HepG2 (cell line): Measurements from ENCODE around the gene ANKRD2. TPM values are rescaled to one million over a fixed set of nuclear protein-coding genes. Genes with fewer than 3 reads are reported as not detected.

Experiments used
- ATAC-seq: fragments of 200-7000 bp; cut with Tn5 transposase; 3 replicates; pipeline ENCODE4 v1.9.1; 2020; ENCODE audit warnings: mild to moderate bottlenecking, moderate library complexity
- BruUV-seq: library from RNA; stranded (reverse); fragments of 400-500 nt; replicated peaks from 2 replicates; lab custom pipeline; 2021; lab: Mats Ljungman, UMichigan
- CTCF ChIA-PET: fragments of 300-600 bp; formaldehyde crosslinking; extraction: SDS; loops from one replicate; lab custom pipeline; 2021; ENCODE audit warnings: low total read pairs, inconsistent platforms, low intra/inter-chr PET ratio; lab: Yijun Ruan, JAX
- POLR2A ChIA-PET: fragments of 350-600 bp; sonication (Branson Sonifier 250); formaldehyde crosslinking; loops from one replicate; lab custom pipeline; 2020; ENCODE audit warnings: antibody characterized with exemption, inconsistent platforms; lab: Yijun Ruan, JAX
- DNase-seq: peaks from one replicate; pipeline ENCODE4 v3.0.0-alpha.2; 2015; ENCODE audit warnings: low spot score
- FAIRE-seq: peaks from 3 replicates; lab custom pipeline; 2011; peaks lifted over from hg19 to GRCh38; lab: Jason Lieb, UNC
- H2AFZ ChIP-seq: one replicate; pipeline ENCODE4 v1.6.1; 2011; ENCODE audit warnings: low read length, inconsistent platforms
- H3K27ac ChIP-seq: fragments of 300-600 bp; 3 replicates; pipeline ENCODE4 v1.8.0; 2011; ENCODE audit warnings: mixed run types, mild to moderate bottlenecking, mixed read lengths, low read length, inconsistent platforms; ENCODE audit not compliant: insufficient read depth; ENCODE audit errors: extremely low read length
- H3K27me3 ChIP-seq, 2 experiments: fragments of 200-600 bp in 1 of 2; 2 replicates in 1 of 2; 3 replicates in 1 of 2; pipeline versions ENCODE4 v1.6.0 to v1.8.0; 2011; ENCODE audit warnings: low read length in 2 of 2, mild to moderate bottlenecking in 2 of 2, moderate library complexity in 2 of 2, inconsistent platforms in 1 of 2; ENCODE audit not compliant: insufficient read depth in 2 of 2, control insufficient read depth in 1 of 2
- H3K36me3 ChIP-seq, 2 experiments: fragments of 200-600 bp in 1 of 2; replicated peaks in 1 of 2; 2 replicates in 1 of 2; 3 replicates in 1 of 2; pipeline versions ENCODE4 v1.5.1 to v1.8.0; 2011; ENCODE audit warnings: low read length in 2 of 2, inconsistent platforms in 1 of 2; ENCODE audit not compliant: insufficient read depth in 2 of 2, control insufficient read depth in 1 of 2
- H3K4me1 ChIP-seq: 2 replicates; pipeline ENCODE4 v1.5.1; 2012; ENCODE audit warnings: low read length, inconsistent platforms; ENCODE audit not compliant: insufficient read depth
- H3K4me2 ChIP-seq: 2 replicates; pipeline ENCODE4 v1.6.0; 2011; ENCODE audit warnings: low read depth, low read length, inconsistent platforms
- H3K4me3 ChIP-seq, 3 experiments: fragments of 200-600 bp in 1 of 3; sonication (generic), shearing (Covaris generic) in 1 of 3; replicated peaks in 1 of 3; 2 replicates each; pipeline ENCODE4 v1.5.1; 2011 to 2016; ENCODE audit warnings: low read length in 3 of 3, inconsistent platforms in 2 of 3, low read depth in 2 of 3, mild to moderate bottlenecking in 2 of 3, control low read depth in 1 of 3, mixed read lengths in 1 of 3; ENCODE audit not compliant: insufficient read depth in 1 of 3
- H3K79me2 ChIP-seq: one replicate; pipeline ENCODE4 v1.6.1; 2011; ENCODE audit warnings: low read length, inconsistent platforms; ENCODE audit not compliant: insufficient read depth
- H3K9ac ChIP-seq: 2 replicates; pipeline ENCODE4 v1.6.0; 2011; ENCODE audit warnings: mild to moderate bottlenecking, low read depth, low read length, inconsistent platforms; ENCODE audit not compliant: insufficient read depth
- H3K9me3 ChIP-seq: 2 replicates; pipeline ENCODE4 v1.5.1; 2012; ENCODE audit warnings: mild to moderate bottlenecking, low read length
- H4K20me1 ChIP-seq: 2 replicates; pipeline ENCODE4 v1.6.0; 2011; ENCODE audit warnings: inconsistent platforms, mild to moderate bottlenecking, low read length, moderate library complexity; ENCODE audit not compliant: insufficient read depth
- BCL3 ChIP-seq: sonication (generic); formaldehyde crosslinking; IDR thresholded peaks from 2 replicates; pipeline ENCODE4 v1.5.1; 2020; ENCODE audit warnings: mild to moderate bottlenecking, missing genetic modification reagents, moderate library complexity
- BRF2 ChIP-seq: sonication (generic); formaldehyde crosslinking; IDR thresholded peaks from 2 replicates; pipeline ENCODE4 v1.8.1; 2022; ENCODE audit warnings: mild to moderate bottlenecking, missing genetic modification reagents
- DMTF1 ChIP-seq: sonication (generic); formaldehyde crosslinking; IDR thresholded peaks from 2 replicates; pipeline ENCODE4 v1.4.0; 2020; ENCODE audit warnings: mild to moderate bottlenecking, missing genetic modification reagents
- E2F1 ChIP-seq: sonication (generic); formaldehyde crosslinking; IDR thresholded peaks from 2 replicates; pipeline ENCODE4 v1.5.0; 2020; ENCODE audit warnings: missing genetic modification reagents
- GLI4 ChIP-seq: sonication (generic); formaldehyde crosslinking; IDR thresholded peaks from 2 replicates; pipeline ENCODE4 v1.5.1; 2020; ENCODE audit warnings: missing genetic modification reagents, mild to moderate bottlenecking, moderate library complexity, borderline replicate concordance
- GTF2F1 ChIP-seq: fragments of 150-350 bp; IDR thresholded peaks from 2 replicates; pipeline ENCODE4 v1.6.1; 2014; ENCODE audit warnings: low read length
- HIVEP1 ChIP-seq: sonication (generic); formaldehyde crosslinking; IDR thresholded peaks from 2 replicates; pipeline ENCODE4 v1.4.0; 2020; ENCODE audit warnings: mild to moderate bottlenecking, missing genetic modification reagents
- MNT ChIP-seq: fragments of 450-650 bp; IDR thresholded peaks from 2 replicates; pipeline ENCODE4 v1.6.1; 2016
- PLRG1 ChIP-seq: fragments of 450-650 bp; conservative IDR thresholded peaks from 2 replicates; pipeline ENCODE4 v1.6.1; 2016
- RAD51 ChIP-seq: fragments of 450-650 bp; IDR thresholded peaks from 2 replicates; pipeline ENCODE4 v1.6.1; 2016; ENCODE audit warnings: borderline replicate concordance
- TEAD3 ChIP-seq: optimal IDR thresholded peaks from 2 replicates; pipeline ENCODE3; 2016; ENCODE audit warnings: borderline replicate concordance
- ZMAT3 ChIP-seq: sonication (generic); formaldehyde crosslinking; conservative IDR thresholded peaks from 2 replicates; pipeline ENCODE4 v1.7.0; 2021; ENCODE audit warnings: missing genetic modification reagents
- ZNF547 ChIP-seq: sonication (generic); formaldehyde crosslinking; IDR thresholded peaks from 2 replicates; pipeline ENCODE4 v1.5.1; 2020; ENCODE audit warnings: mild to moderate bottlenecking, missing genetic modification reagents
- ZNF598 ChIP-seq: sonication (generic); formaldehyde crosslinking; IDR thresholded peaks from 2 replicates; pipeline ENCODE4 v1.5.1; 2020; ENCODE audit warnings: mild to moderate bottlenecking, missing genetic modification reagents, borderline replicate concordance
- ZNF792 ChIP-seq: IDR thresholded peaks from 2 replicates; pipeline ENCODE4 v1.6.1; 2016
- ZNF800 ChIP-seq: sonication (generic); formaldehyde crosslinking; IDR thresholded peaks from 2 replicates; pipeline ENCODE4 v1.4.0; 2020; ENCODE audit warnings: missing genetic modification reagents
- WGBS: methylation state at CpG from one replicate; pipeline ENCODE4 v1.1.6; 2017; ENCODE audit warnings: low lambda C conversion rate; 5-methylcytosine and 5-hydroxymethylcytosine counted together
- in situ Hi-C: cut with HindIII; loops from 2 replicates; pipeline ENCODE4 v1.10.0; 2017; ENCODE audit warnings: low pct_unique_long_range_greater_than_20kb; ENCODE audit not compliant: extremely low pct_ligation_motif_present
- intact Hi-C: fragments of 100-400 bp; cut with micrococcal nuclease; formaldehyde crosslinking; loops from one replicate; pipeline ENCODE4 v1.10.0; 2022; ENCODE audit not compliant: unreplicated experiment
- polyA plus RNA-seq, 8 experiments: library from polyadenylated mRNA; depleted of rRNA in 3 of 8; stranded (reverse) in 7 of 8; unstranded in 1 of 8; fragments of >200 nt; fragmentation: Illumina TruSeq in 4 of 8; extraction: Trizol in 4 of 8; gene quantifications; 2 replicates each; pipeline versions ENCODE4 v1.2.1 to v1.2.3, GENCODE V29; 2011 to 2016; ENCODE audit warnings: low read depth in 4 of 8, missing spikeins in 1 of 8, mixed read lengths in 1 of 8; ENCODE audit not compliant: insufficient read depth in 1 of 8
- total RNA-seq, 5 experiments: library from RNA; depleted of rRNA; stranded (reverse); fragments of >200 nt; fragmentation: Illumina TruSeq; extraction: Trizol; gene quantifications; 2 replicates each; pipeline ENCODE4 v1.2.3, GENCODE V29; 2016; ENCODE audit warnings: low read depth in 1 of 5

The ANKRD2 gene
- total and polyA plus RNA-seq, 2 of the 13 experiments (the other 11 are each of a cell fraction or from before 2014, with no cell fraction given) = not detected

GRCh38 chr10:97537186-97537869 is 35.3 kb upstream of the ANKRD2 start:
- CTCF ChIA-PET = no interaction called here
- Histone ChIP-seq H3K4me1 (peaks cover 5% of the 10 kb centered on the region; the same call in 1 of the 2 replicates), H3K27ac (no peak overlapping the region), H2AFZ (no peak overlapping the region), H3K9ac (no peak overlapping the region), H3K4me2 (no peak overlapping the region), H3K79me2 (no peaks in the 10 kb centered on the region), H3K4me3 (no peak overlapping the region), H3K36me3 (no peaks in the 10 kb centered on the region), H3K27me3 (no peaks in the 10 kb centered on the region), H4K20me1 (no peaks in the 10 kb centered on the region), H3K9me3 (no peaks in the 10 kb centered on the region)
- intact Hi-C loops = no loop called here
- ATAC-seq (no peak), FAIRE-seq (no peak), DNase-seq (no peak)
- BruUV-seq = no TSS peak
- WGBS = 100% methylated on average over 1 of the region's 5 CpGs
- POLR2A ChIA-PET = no interaction called here
- in situ Hi-C loops = no loop called here
- TF ChIP-seq PLRG1 (no peak), ZNF800 (CRISPR knock-in tag) (no peak), ZMAT3 (CRISPR knock-in tag) (no peak), TEAD3 (CRISPR knock-in tag) (no peak), MNT (no peak), ZNF598 (CRISPR knock-in tag) (no peak), RAD51 (no peak), GTF2F1 (no peak), BRF2 (no peak), ZNF547 (no peak), E2F1 (no peak), DMTF1 (CRISPR knock-in tag) (no peak), ZNF792 (CRISPR knock-in tag) (no peak), BCL3 (no peak), HIVEP1 (CRISPR knock-in tag) (no peak), GLI4 (no peak)
